Mesenteric fat pad (tissue), 1 donor: ENCODE results near the gene LMF2. TPM values are rescaled to one million over a fixed set of nuclear protein-coding genes. Genes with fewer than 3 reads are reported as not detected.
A peak's percentile ranks its signal among the peaks of the same experiment; 100 is the strongest.
"Not testable (repeated sequence)": the region's sequence is repeated elsewhere in the genome, so short reads cannot be mapped to it uniquely, and the experiment has no call there.

Experiments used
- DNase-seq: peaks from one replicate; pipeline ENCODE4 v3.0.0-alpha.2; 2020; ENCODE audit warnings: low spot score
- total RNA-seq: library from RNA; stranded (reverse); fragmentation: NEBNext Ultra II Directional; extraction: Animal tissue kit (Norgen Biotek cat#: 25700); gene quantifications from one replicate; pipeline ENCODE4 v1.2.1, GENCODE V29; 2021
- donor health status: DM: yes; HTN: yes; CAD: no.

The LMF2 gene
- total RNA-seq, 1 donor from 2014 or later: 57.1 TPM

GRCh38 chr22:50523806-50524675, 16.5 kb upstream of the LMF2 start:
- DNase-seq: no peak

DNA sequence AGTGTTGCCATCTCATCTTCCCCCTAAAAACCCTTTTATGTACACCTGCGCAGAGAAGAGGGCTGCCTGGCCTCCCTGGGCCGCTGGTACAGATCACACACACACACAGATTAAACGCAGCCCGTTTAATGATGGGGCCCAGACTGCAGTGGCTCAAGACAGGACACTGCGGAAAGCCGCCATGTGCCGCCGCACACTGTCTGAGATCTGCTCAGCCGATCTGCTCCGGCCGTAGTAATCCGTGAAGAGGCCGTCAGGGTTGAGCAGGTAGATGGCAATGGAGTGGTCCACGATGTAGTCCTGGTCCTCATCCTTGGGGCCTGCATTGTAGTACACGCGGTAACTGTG, 15.9 kb upstream of the LMF2 start:
- DNase-seq: no peak

DNA sequence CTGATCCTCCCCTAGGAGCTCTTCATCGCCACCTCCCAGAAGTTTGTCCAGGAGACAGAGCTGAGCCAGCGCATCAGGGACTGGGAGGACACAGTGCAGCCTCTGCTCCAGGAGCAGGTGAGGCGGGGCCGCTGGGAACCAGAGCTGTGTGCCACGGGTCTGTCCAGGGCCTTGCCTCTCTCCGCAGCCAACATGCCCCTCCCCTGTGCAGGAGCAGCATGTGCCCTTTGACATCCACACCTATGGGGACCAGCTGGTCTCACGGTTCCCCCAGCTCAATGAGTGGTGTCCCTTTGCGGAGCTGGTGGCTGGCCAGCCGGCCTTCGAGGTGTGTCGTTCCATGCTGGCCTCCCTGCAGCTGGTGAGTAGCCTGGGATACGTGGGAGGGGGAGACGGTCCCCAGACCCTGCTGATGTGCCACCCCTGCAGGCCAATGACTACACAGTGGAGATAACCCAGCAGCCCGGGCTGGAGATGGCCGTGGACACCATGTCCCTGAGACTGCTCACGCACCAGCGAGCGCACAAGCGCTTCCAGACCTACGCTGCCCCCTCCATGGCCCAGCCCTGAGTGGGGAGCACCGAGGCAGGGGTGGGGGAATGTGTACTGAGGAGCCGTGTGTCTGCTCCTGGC, 15.4 kb upstream of the LMF2 start:
- DNase-seq: no peak

GRCh38 chr22:50522208-50522805, 14.8 kb upstream of the LMF2 start:
- no peak for DNase-seq

DNA sequence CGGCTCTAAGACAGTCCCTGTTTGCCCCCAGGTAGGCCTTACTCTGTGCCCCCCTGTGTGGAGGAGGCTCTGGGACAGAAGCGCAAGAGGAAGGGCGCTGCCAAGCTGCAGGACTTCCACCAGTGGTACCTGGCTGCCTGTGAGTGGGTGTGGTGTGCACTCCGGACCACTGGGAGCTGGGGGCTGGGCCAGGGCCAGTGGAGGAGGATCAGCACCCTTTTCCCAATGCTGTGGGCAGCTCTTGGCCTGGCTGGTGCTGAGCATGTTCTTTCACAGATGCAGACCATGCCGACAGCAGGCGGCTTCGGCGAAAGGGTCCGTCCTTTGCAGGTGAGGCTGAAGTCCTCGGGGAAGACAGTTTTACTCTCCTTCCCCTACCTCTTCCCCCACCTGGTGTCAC, 14.2 kb upstream of the LMF2 start:
- DNase-seq: no peak

- no peak for DNase-seq
These were observed 13.4 kb upstream of the LMF2 start for GRCh38 chr22:50520826-50521453.

GRCh38 chr22:50520184-50520583, 12.7 kb upstream of the LMF2 start:
- DNase-seq: not testable (repeated sequence)

DNA sequence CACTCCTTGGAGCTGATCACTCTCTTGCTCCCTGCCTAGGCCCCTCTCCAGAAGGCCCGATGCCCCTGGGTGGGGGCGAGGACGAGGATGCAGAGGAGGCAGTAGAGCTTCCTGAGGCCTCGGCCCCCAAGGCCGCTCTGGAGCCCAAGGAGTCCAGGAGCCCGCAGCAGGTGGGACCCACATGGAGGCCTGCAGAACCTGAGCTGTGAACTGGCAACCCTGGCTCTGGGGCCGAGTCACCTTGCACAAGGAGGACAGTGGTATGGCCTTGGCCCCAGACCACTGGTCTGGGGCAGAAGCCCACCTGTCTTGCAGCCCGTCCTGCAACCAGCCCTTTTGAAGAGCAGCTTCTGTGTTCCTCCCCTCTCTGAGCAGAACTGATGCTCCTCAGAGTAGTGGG, 11.6 kb upstream of the LMF2 start:
- DNase-seq: no peak

- no peak for DNase-seq
These were observed 11.1 kb upstream of the LMF2 start for GRCh38 chr22:50518606-50519005.

DNA sequence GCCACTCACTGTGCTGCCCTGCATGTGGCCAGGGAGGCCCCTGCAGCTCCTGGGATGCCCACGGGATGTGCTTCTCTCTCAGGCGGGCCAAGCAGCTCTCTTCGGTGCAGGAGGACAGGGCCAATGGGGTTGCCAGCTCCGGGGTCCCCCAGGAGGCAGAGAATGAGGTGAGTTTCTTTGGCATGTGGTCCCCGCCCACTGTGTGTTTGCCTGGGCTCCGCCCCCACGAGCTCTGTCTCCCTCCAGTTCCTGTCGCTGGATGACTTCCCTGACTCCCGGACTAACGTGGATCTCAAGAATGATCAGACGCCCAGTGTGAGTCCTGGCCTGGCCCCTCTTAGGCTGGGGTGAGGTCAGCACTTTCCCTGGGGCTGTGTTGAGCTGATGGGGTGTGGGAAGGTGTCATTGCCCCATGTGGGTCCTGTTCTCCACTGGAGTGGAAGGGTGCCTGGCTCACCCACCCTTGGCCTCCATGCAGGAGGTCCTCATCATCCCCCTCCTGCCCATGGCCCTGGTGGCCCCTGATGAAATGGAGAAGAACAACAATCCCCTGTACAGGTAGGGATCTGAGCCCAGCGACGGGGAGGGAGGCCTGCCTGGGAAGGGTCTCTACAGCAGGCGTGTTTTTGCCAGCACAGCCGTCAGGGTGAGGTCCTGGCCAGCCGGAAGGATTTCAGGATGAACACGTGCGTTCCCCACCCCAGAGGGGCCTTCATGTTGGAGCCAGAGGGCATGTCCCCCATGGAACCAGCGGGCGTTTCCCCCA, 10.2 kb upstream of the LMF2 start:
- DNase-seq: no peak

- DNase-seq: no peak
These were observed 9.4 kb upstream of the LMF2 start for GRCh38 chr22:50516891-50517290.

DNA sequence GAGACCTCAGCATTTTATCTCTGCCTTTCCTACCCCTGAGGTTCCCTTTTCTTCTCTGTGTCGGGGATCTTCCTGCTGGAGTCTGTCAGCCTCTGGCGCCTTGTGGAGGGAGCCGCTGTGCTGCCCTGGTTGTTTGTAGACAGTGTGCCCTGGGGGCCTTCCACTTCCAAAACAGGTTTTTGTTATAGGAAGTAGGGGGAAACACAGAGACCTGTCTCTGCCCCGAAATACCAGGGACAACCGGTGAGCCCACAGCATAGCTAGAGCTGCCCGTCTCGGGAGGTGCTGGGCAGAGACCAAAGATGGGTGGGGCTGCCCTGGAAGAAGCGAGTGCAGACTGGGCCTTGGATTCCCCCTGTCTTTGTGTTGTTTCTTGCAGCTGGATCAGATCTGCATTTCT, 8.6 kb upstream of the LMF2 start:
- no peak for DNase-seq

DNA sequence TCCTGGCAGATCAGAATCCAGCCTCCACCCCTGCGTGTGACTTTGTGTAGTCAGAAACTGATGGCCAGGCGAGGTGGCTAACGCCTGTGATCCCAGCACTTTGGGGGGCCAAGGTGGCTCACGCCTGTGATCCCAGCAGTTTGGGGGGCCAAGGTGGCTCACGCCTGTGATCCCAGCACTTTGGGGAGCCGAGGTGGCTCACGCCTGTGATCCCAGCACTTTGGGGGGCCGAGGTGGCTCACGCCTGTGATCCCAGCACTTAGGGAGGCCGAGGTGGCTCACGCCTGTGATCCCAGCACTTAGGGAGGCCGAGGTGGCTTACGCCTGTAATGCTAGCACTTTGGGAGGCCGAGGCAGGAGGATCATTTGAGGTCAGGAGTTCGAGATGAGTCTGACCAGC, 5.7 kb upstream of the LMF2 start:
- no peak for DNase-seq

DNA sequence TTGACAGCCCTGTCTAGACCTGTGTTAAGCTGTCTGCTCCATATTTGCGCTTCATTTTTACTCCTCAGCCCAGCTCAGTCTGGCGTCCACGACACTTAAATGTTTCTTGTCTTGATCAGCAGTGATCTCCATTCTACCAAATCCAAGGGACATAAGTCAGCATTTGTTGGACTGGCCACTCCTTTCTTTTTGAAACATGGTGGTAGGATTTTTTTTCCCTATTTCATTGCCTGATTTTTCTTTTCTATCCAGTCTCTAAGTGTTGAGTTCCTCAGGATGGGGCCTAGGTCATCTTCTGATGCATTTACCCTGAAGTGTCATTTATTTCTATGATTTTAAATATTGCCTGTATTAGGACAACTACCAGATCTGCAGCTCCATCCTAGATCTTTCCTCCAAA, 1.4 kb upstream of the LMF2 start:
- DNase-seq: no peak

GRCh38 chr22:50507991-50508884, 736 bp upstream of the LMF2 start, which contains the start of gene NCAPH2:
Gene NCAPH2, plus strand, starts transcription at chr22:50508224. Its CDS starts 114 bp downstream, at chr22:50508338.
- DNase-seq: peak; percentile 99

DNA sequence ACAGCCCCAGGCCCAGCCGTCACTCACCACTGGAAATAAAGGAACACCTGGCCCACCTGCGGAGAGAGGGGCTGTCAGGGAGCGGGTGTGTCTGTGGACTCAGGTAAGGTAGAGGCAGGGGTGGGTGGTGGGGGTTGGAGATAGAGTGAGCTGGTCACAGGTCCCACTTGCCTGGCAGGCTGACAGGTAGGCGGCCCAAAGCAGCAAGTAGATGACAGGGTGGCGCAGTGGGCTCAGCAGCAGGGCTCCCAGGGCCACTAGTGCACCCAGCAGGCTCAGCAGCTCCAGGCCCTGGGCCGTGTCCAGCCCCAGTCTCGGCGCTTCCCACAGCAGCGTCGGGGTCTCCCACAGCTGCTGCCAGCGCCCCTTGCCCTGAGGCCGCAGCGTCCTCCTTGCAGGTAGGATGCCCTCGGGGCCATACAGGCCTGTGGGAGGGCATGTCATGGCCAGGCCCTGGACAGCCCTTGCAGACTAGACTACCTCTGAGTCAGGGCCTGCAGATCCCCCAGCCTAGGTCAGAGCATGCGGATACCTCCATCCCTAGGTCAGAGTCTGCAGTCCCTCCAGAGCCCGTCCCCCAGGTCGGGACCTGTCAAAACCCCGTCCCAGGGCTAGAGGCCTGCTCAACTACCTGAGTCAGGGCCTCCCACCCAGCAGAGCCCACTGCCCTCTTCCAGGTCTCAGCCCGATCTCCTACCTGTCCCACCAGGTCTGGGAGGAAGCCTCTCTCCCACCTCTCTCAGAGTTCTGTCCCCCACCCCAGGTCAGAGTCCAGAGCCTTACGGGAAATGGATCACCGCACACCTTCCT, 686 bp downstream of the LMF2 start:
- no peak for DNase-seq

GRCh38 chr22:50505776-50506610, 1.5 kb downstream of the LMF2 start:
- DNase-seq: no peak

DNA sequence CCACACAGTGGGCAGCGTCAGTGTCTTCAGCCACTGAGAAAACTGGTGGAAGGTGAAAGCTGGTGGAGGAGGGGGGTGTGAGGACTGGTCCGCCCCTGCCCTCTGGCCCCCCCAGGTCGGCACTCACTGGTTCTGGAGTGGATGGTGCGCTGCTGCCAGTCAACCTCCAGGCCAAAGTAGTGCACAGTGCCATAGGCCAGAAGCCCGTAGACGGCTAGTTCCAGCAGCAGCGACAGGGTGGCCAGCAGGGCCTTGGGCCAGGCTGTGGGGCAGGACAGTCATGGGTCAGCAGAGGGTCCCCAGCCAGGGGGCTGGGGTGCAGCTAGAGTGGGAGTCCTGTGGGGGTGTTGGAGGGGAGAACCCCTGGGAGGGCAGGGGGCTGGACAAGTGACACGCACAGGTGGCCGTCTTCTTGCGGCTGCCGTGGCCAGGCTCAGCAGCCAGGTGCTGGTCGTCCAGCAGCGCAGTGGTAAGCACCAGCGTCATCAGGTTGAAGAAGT, 2.2 kb downstream of the LMF2 start:
- DNase-seq: no peak
